Right ventricle myocardium inferior (tissue), 1 donor: Measurements from ENCODE around the gene TRMT1. TPM values are rescaled to one million over a fixed set of nuclear protein-coding genes. Genes with fewer than 3 reads are reported as not detected.

ENCODE experiments used
- ATAC-seq: fragments of 200-7000 bp; cut with Tn5 transposase; one replicate; pipeline ENCODE4 v1.9.1; 2020; ENCODE audit warnings: mild to moderate bottlenecking, moderate library complexity
- DNase-seq: peaks from one replicate; pipeline ENCODE4 v3.0.0; 2021; ENCODE audit errors: missing footprints
- intact Hi-C: fragments of 100-400 bp; cut with DNase I; formaldehyde crosslinking; loops from one replicate; pipeline ENCODE4 v1.11.0; 2022
- total RNA-seq: library from RNA; stranded (reverse); fragmentation: NEBNext Ultra II Directional; extraction: Animal tissue kit (Norgen Biotek cat#: 25700); gene quantifications from one replicate; pipeline ENCODE4 v1.2.1, GENCODE V29; 2021
- donor health status: DM: no; HTN: yes; CAD: no; lungs with severe emphysema.

Gene TRMT1
- total RNA-seq, 1 donor from 2014 or later = 21.1 TPM

- intact Hi-C loops = loop anchor here (5.0 kb wide), 1 partner anchor 40 kb away; no protein-coding TSS in a partner anchor
- peak; percentile 92 for DNase-seq
- peak; percentile 8 for ATAC-seq
These were observed 18.9 kb downstream of the TRMT1 start for GRCh38 chr19:13097463-13098258.

- DNase-seq (no peak), ATAC-seq (no peak)
- intact Hi-C loops = loop anchor here (5.0 kb wide), 1 partner anchor 40 kb away; no protein-coding TSS in a partner anchor
These were observed 19.5 kb downstream of the TRMT1 start for GRCh38 chr19:13097033-13097462.

- intact Hi-C loops = loop anchor here (5.0 kb wide), 1 partner anchor 39 kb away; no protein-coding TSS in a partner anchor
- no peak for DNase-seq
- no peak for ATAC-seq
These were observed 20.3 kb downstream of the TRMT1 start for GRCh38 chr19:13095934-13096927.

GRCh38 chr19:13095393-13095784, 21.2 kb downstream of the TRMT1 start:
- intact Hi-C loops = loop anchor here (5.0 kb wide), 1 partner anchor 38 kb away; no protein-coding TSS in a partner anchor
- DNase-seq (no peak), ATAC-seq (no peak)

GRCh38 chr19:13094771-13095392, 21.7 kb downstream of the TRMT1 start:
- ATAC-seq (no peak), DNase-seq (no peak)
- intact Hi-C loops = loop anchor here (5.0 kb wide), 1 partner anchor 38 kb away; no protein-coding TSS in a partner anchor

- intact Hi-C loops = no loop called here
- ATAC-seq (no peak), DNase-seq (no peak)
These were observed 22.4 kb downstream of the TRMT1 start for GRCh38 chr19:13094106-13094504.

GRCh38 chr19:13093407-13094105, 23.0 kb downstream of the TRMT1 start:
- ATAC-seq (peak; percentile 65), DNase-seq (peak; percentile 93)

GRCh38 chr19:13092606-13093235, 23.8 kb downstream of the TRMT1 start:
- intact Hi-C loops = loop anchor here (1.0 kb wide), 2 partner anchors 109 to 114 kb away; no protein-coding TSS in a partner anchor
- no peak for ATAC-seq
- no peak for DNase-seq

More at GRCh38 chr19:13093407-13094105, 23.0 kb downstream of the TRMT1 start:
- intact Hi-C loops = loop anchor here (1.0 kb wide), 2 partner anchors 110 to 115 kb away; no protein-coding TSS in a partner anchor

- intact Hi-C loops = no loop called here
- ATAC-seq (no peak), DNase-seq (no peak)
These were observed 24.4 kb downstream of the TRMT1 start for GRCh38 chr19:13092158-13092543.

- intact Hi-C loops = no loop called here
- peak; percentile 76 for ATAC-seq
- no peak for DNase-seq
These were observed 25.0 kb downstream of the TRMT1 start for GRCh38 chr19:13091400-13092157.

GRCh38 chr19:13090511-13091231, 25.9 kb downstream of the TRMT1 start:
- no peak for ATAC-seq
- intact Hi-C loops = no loop called here
- no peak for DNase-seq

GRCh38 chr19:13089857-13090507, 26.6 kb downstream of the TRMT1 start:
- intact Hi-C loops = no loop called here
- ATAC-seq = no peak
- no peak for DNase-seq

- DNase-seq = no peak
- intact Hi-C loops = no loop called here
- no peak for ATAC-seq
These were observed 27.2 kb downstream of the TRMT1 start for GRCh38 chr19:13089139-13089856.

GRCh38 chr19:13087795-13088537, 28.6 kb downstream of the TRMT1 start:
- intact Hi-C loops = no loop called here
- DNase-seq (no peak), ATAC-seq (no peak)

- no peak for DNase-seq
- no peak for ATAC-seq
- intact Hi-C loops = no loop called here
These were observed 29.2 kb downstream of the TRMT1 start for GRCh38 chr19:13087295-13087694.
